Natural killer cell (primary cell): ENCODE data around the gene H6PD. TPM values are rescaled to one million over a fixed set of nuclear protein-coding genes. Genes with fewer than 3 reads are reported as not detected.

Experiments
- ATAC-seq, 3 donors: fragments of 150-1000 bp in 2 of 3; fragments of 200-7000 bp in 1 of 3; cut with Tn5 transposase; 1 replicate in 1 of 3; 2 replicates in 2 of 3; pipeline ENCODE4 v1.10.0; 2021; ENCODE audit warnings: mild to moderate bottlenecking in 2 of 3, moderate library complexity in 2 of 3
- DNase-seq, 2 donors: peaks; one replicate each; pipeline versions ENCODE4 v3.0.0 to v3.0.0-alpha.2; 2013 to 2021; ENCODE audit warnings: mixed read lengths in 1 of 2
- H3K27ac ChIP-seq: one replicate; pipeline ENCODE4 v1.5.1; 2013; ENCODE audit warnings: mild to moderate bottlenecking, low read length
- H3K27me3 ChIP-seq: one replicate; pipeline ENCODE4 v1.6.1; 2013; ENCODE audit warnings: low read length; ENCODE audit not compliant: control insufficient read depth, insufficient read depth
- H3K36me3 ChIP-seq: one replicate; pipeline ENCODE4 v1.6.1; 2013; ENCODE audit warnings: low read length; ENCODE audit not compliant: control insufficient read depth, insufficient read depth
- H3K4me1 ChIP-seq: one replicate; pipeline ENCODE4 v1.6.1; 2013; ENCODE audit warnings: low read length; ENCODE audit not compliant: control insufficient read depth, insufficient read depth
- H3K4me3 ChIP-seq: one replicate; pipeline ENCODE4 v1.5.1; 2013; ENCODE audit warnings: low read length
- H3K9me3 ChIP-seq: one replicate; pipeline ENCODE4 v1.6.1; 2013; ENCODE audit warnings: low read length; ENCODE audit not compliant: control insufficient read depth, insufficient read depth
- H3K27ac Mint-ChIP-seq, 2 donors: one replicate each; pipeline ENCODE4 v1.8.0; 2022; ENCODE audit warnings: mild to moderate bottlenecking in 2 of 2, mixed read lengths in 2 of 2, moderate library complexity in 1 of 2
- H3K27me3 Mint-ChIP-seq, 2 donors: one replicate each; pipeline ENCODE4 v1.8.0; 2022; ENCODE audit warnings: low read depth in 2 of 2, mixed read lengths in 2 of 2
- H3K36me3 Mint-ChIP-seq: one replicate; pipeline ENCODE4 v1.8.0; 2022; ENCODE audit warnings: mixed read lengths
- H3K4me1 Mint-ChIP-seq, 2 donors: one replicate each; pipeline ENCODE4 v1.8.0; 2022; ENCODE audit warnings: mixed read lengths in 2 of 2
- H3K4me3 Mint-ChIP-seq: one replicate; pipeline ENCODE4 v1.8.0; 2022; ENCODE audit warnings: mild to moderate bottlenecking, moderate library complexity, mixed read lengths
- H3K9me3 Mint-ChIP-seq, 2 donors: one replicate each; pipeline ENCODE4 v1.8.0; 2022; ENCODE audit warnings: mixed read lengths in 2 of 2
- CTCF ChIP-seq: fragments of 200-600 bp; IDR thresholded peaks from one replicate; pipeline ENCODE4 v1.8.0; 2022; ENCODE audit warnings: antibody characterized with exemption
- WGBS: methylation state at CpG from one replicate; pipeline ENCODE4 v1.1.7; 2013; ENCODE audit warnings: missing lambda C conversion rate; ENCODE audit not compliant: insufficient coverage; 5-methylcytosine and 5-hydroxymethylcytosine counted together
- intact Hi-C: fragments of 100-400 bp; cut with micrococcal nuclease; formaldehyde crosslinking; loops from one replicate; pipeline ENCODE4 v1.14.2; 2022
- total RNA-seq, 4 donors: library from RNA; stranded (reverse); fragments of 120-200 nt in 1 of 4; gene quantifications; one replicate each; pipeline versions ENCODE4 v1.2.3 to v1.2.4, GENCODE V29; 2013 to 2022

H6PD gene
- total RNA-seq, 3 donors from 2014 or later (not counting 1 experiment from before 2014, with no cell fraction given), result 24.3 to 37.1 (median 31.2) TPM

- WGBS, result 38% methylated on average over 3 of the region's 3 CpGs
- ATAC-seq, result no peak
- Histone ChIP-seq H3K36me3 (no peaks in the 10 kb centered on the region), H3K4me3 (peak overlapping the region; percentile 74), H3K4me1 (peaks cover 29% of the 10 kb centered on the region), H3K27ac (peak overlapping the region; percentile 80), H3K9me3 (no peaks in the 10 kb centered on the region), H3K27me3 (no peaks in the 10 kb centered on the region)
- Mint-ChIP-seq H3K4me1 (peaks cover 21% of the 10 kb centered on the region in 2 donors), H3K9me3 (no peaks in the 10 kb centered on the region), H3K27me3 (no peaks in the 10 kb centered on the region), H3K27ac (peak overlapping the region; percentile 90 to 93), H3K36me3 (no peaks in the 10 kb centered on the region), H3K4me3 (peak overlapping the region; percentile 97)
- intact Hi-C loops, result no loop called here
- DNase-seq, result no peak
- TF ChIP-seq CTCF, result no peak
Observed at GRCh38 chr1:9233942-9234222, 692 bp upstream of the H6PD start.

DNA sequence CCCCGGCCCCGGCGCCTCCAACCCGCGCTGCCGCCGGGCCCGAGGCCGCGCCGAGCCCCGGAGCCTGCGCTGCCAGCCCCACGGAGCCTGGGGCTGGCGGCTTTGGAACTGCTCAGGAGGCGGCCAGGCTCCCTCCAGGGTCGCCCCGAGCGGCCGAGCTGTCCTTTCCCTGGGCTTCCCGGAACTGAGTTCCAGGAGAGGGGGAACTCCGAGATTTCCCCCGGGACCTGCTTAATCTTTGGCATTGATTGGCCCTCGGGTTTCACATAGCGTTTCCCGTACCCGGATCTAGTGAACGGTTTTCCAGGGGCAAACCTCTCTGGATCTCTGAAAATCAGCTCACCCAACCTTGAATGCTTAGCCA, 504 bp downstream of the H6PD start:
- intact Hi-C loops, result no loop called here

DNA sequence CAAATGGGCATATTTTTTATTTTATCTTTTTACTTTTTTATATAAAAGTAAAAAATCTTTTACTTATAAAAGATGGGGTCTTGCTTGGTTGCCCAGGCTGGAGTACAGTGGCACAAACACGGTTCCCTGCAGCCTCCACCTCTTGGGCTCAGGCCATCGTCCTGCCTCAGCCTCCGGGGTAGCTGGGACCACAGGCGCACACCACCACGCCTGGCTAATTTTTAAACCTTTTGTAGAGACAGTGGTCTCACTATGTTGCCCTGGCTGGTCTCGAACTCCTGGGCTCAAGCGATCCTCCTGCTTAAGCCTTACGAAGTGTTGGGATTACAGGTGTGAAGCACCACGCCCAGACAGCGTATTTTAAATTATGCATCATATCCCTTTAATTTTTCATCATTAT, 986 bp downstream of the H6PD start:
- H3K27me3 ChIP-seq, result no peaks in the 10 kb centered on the region
- Mint-ChIP-seq H3K9me3 (no peaks in the 10 kb centered on the region), H3K4me3 (peak overlapping the region; percentile 81), H3K4me1 (peaks cover 37% of the 10 kb centered on the region in 2 donors), H3K27ac (peak overlapping the region; percentile 53 to 90), H3K36me3 (no peaks in the 10 kb centered on the region), H3K27me3 (no peaks in the 10 kb centered on the region)
- WGBS, result 91% methylated on average over 8 of the region's 10 CpGs
- no peak for DNase-seq
- peak overlapping the region; percentile 83 for H3K27ac ChIP-seq
- H3K4me3 ChIP-seq, result peak overlapping the region; percentile 64
- TF ChIP-seq CTCF, result no peak
- ATAC-seq, result no peak
- peaks cover 46% of the 10 kb centered on the region for H3K4me1 ChIP-seq
- intact Hi-C loops, result no loop called here
- H3K36me3 ChIP-seq, result peaks cover 2% of the 10 kb centered on the region
- H3K9me3 ChIP-seq, result no peaks in the 10 kb centered on the region

More for the DNA sequence above, 504 bp downstream of the H6PD start:
- H3K4me1 ChIP-seq, result peaks cover 41% of the 10 kb centered on the region
- peak overlapping the region; percentile 64 for H3K4me3 ChIP-seq
- no peaks in the 10 kb centered on the region for H3K36me3 ChIP-seq
- Mint-ChIP-seq H3K4me3 (peak overlapping the region; percentile 81), H3K4me1 (peaks cover 32 to 33% of the 10 kb centered on the region in 2 donors), H3K9me3 (no peaks in the 10 kb centered on the region), H3K36me3 (no peaks in the 10 kb centered on the region), H3K27ac (peak overlapping the region; percentile 53 to 90), H3K27me3 (no peaks in the 10 kb centered on the region)
- no peaks in the 10 kb centered on the region for H3K9me3 ChIP-seq
- ATAC-seq, result no peak
- H3K27ac ChIP-seq, result peak overlapping the region; percentile 83
- H3K27me3 ChIP-seq, result no peaks in the 10 kb centered on the region
- no peak for DNase-seq
- TF ChIP-seq CTCF, result no peak
- WGBS, result under 1% methylated on average over 28 of the region's 28 CpGs

DNA sequence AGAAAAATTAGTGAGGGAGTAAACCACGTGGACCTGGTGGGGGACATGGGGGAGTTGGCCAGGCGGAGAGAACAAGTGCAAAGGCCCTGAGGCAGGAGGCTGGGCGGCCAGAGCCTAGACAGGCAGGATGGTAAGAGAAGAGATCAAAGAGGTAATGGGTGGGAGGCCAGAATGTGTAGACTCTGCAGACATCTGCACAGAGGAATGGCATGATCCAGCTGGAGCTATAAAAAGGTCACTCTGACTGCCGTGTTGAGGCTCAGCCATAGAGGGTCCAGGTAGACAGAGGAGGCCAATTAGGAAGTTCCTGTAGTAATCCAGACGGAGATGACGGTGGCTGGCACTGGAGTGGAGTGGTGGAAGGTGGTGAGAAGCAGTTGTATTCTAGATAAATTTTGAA, 3.6 kb downstream of the H6PD start:
- Mint-ChIP-seq H3K4me1 (peaks cover 40 to 46% of the 10 kb centered on the region in 2 donors), H3K27me3 (no peaks in the 10 kb centered on the region), H3K27ac (peak overlapping the region in 1 of 2 donors; percentile 41), H3K36me3 (no peaks in the 10 kb centered on the region), H3K9me3 (no peaks in the 10 kb centered on the region), H3K4me3 (peak overlapping the region; percentile 25)
- TF ChIP-seq CTCF, result no peak
- no peak overlapping the region for H3K4me3 ChIP-seq
- peaks cover 49% of the 10 kb centered on the region for H3K4me1 ChIP-seq
- no peaks in the 10 kb centered on the region for H3K9me3 ChIP-seq
- intact Hi-C loops, result no loop called here
- no peak for ATAC-seq
- no peak overlapping the region for H3K27ac ChIP-seq
- DNase-seq, result no peak
- H3K36me3 ChIP-seq, result peaks cover 2% of the 10 kb centered on the region
- no peaks in the 10 kb centered on the region for H3K27me3 ChIP-seq
- 89% methylated on average over 6 of the region's 6 CpGs for WGBS
